ENCODE results near the gene HMGXB4. TPM values are rescaled to one million over a fixed set of nuclear protein-coding genes. Genes with fewer than 3 reads are reported as not detected.

HMGXB4 gene
- total and polyA plus RNA-seq, 2 donors from 2014 or later: 3.7 to 17.3 TPM

GRCh38 chr22:35269630-35270029, 12.3 kb downstream of the HMGXB4 start:
- Histone ChIP-seq H3K9me3 (ENCODE audit: control insufficient read depth in 2 of 3, insufficient read depth in 1 of 3, low read length in 3 of 3) (no peaks in the 10 kb centered on the region), H3K4me1 (ENCODE audit: control insufficient read depth in 2 of 3, insufficient read depth in 2 of 3, low read depth in 1 of 3, low read length in 3 of 3) (no peaks in the 10 kb centered on the region), H3K9ac (ENCODE audit: low read length in 3 of 3) (no peak overlapping the region), H3K27ac (ENCODE audit: low read depth in 2 of 2, low read length in 2 of 2) (no peak overlapping the region), H3K27me3 (ENCODE audit: control insufficient read depth, insufficient read depth, low read length) (no peaks in the 10 kb centered on the region), H3K36me3 (ENCODE audit: control insufficient read depth in 2 of 3, insufficient read depth in 3 of 3, low read length in 3 of 3) (peaks cover 12 to 31% (median 14%) of the 10 kb centered on the region in 3 donors), H3K4me3 (ENCODE audit: low read length in 3 of 3) (no peak overlapping the region)
- FAIRE-seq (no peak), DNase-seq (no peak)
- intact Hi-C loops (cut with DNase I): no loop called here
- no peak for TF ChIP-seq CTCF (IDR thresholded peaks at IDR 0.05; ENCODE audit: borderline replicate concordance, extremely low read depth, insufficient read depth)

GRCh38 chr22:35274154-35274871, 17.0 kb downstream of the HMGXB4 start:
- Histone ChIP-seq H3K27me3 (ENCODE audit: control insufficient read depth, insufficient read depth, low read length) (no peaks in the 10 kb centered on the region), H3K27ac (ENCODE audit: low read depth in 2 of 2, low read length in 2 of 2) (no peak overlapping the region), H3K4me1 (ENCODE audit: control insufficient read depth in 2 of 3, insufficient read depth in 2 of 3, low read depth in 1 of 3, low read length in 3 of 3) (no peaks in the 10 kb centered on the region), H3K4me3 (ENCODE audit: low read length in 3 of 3) (no peak overlapping the region), H3K9me3 (ENCODE audit: control insufficient read depth in 2 of 3, insufficient read depth in 1 of 3, low read length in 3 of 3) (no peaks in the 10 kb centered on the region), H3K36me3 (ENCODE audit: control insufficient read depth in 2 of 3, insufficient read depth in 3 of 3, low read length in 3 of 3) (peaks cover 2 to 6% (median 4%) of the 10 kb centered on the region in 3 donors), H3K9ac (ENCODE audit: low read length in 3 of 3) (no peak overlapping the region)
- DNase-seq (no peak), FAIRE-seq (no peak)
- intact Hi-C loops (cut with DNase I): no loop called here
- TF ChIP-seq CTCF (IDR thresholded peaks at IDR 0.05; ENCODE audit: borderline replicate concordance, extremely low read depth, insufficient read depth): no peak

GRCh38 chr22:35275580-35275979, 18.3 kb downstream of the HMGXB4 start:
- Histone ChIP-seq H3K4me1 (ENCODE audit: control insufficient read depth in 2 of 3, insufficient read depth in 2 of 3, low read depth in 1 of 3, low read length in 3 of 3) (no peaks in the 10 kb centered on the region), H3K27me3 (ENCODE audit: control insufficient read depth, insufficient read depth, low read length) (no peaks in the 10 kb centered on the region), H3K36me3 (ENCODE audit: control insufficient read depth in 2 of 3, insufficient read depth in 3 of 3, low read length in 3 of 3) (peaks cover 2 to 6% (median 2%) of the 10 kb centered on the region in 3 donors), H3K9me3 (ENCODE audit: control insufficient read depth in 2 of 3, insufficient read depth in 1 of 3, low read length in 3 of 3) (no peaks in the 10 kb centered on the region), H3K4me3 (ENCODE audit: low read length in 3 of 3) (no peak overlapping the region), H3K9ac (ENCODE audit: low read length in 3 of 3) (no peak overlapping the region), H3K27ac (ENCODE audit: low read depth in 2 of 2, low read length in 2 of 2) (no peak overlapping the region)
- no peak for TF ChIP-seq CTCF (IDR thresholded peaks at IDR 0.05; ENCODE audit: borderline replicate concordance, extremely low read depth, insufficient read depth)
- no peak for FAIRE-seq
- intact Hi-C loops (cut with DNase I): no loop called here
- DNase-seq: no peak

Data from kidney (tissue), 14 donors.